HepG2 (cell line): ENCODE measurements around the gene CRYM. TPM values are rescaled to one million over a fixed set of nuclear protein-coding genes. Genes with fewer than 3 reads are reported as not detected.

ENCODE experiments used
- AHDC1 ChIP-seq: sonication (generic); formaldehyde crosslinking; IDR thresholded peaks from 2 replicates; pipeline ENCODE4 v1.5.1; 2020; ENCODE audit warnings: mild to moderate bottlenecking, missing genetic modification reagents, borderline replicate concordance
- FOXK1 ChIP-seq: sonication (generic); formaldehyde crosslinking; IDR thresholded peaks from 2 replicates; pipeline ENCODE4 v1.4.0; 2020; ENCODE audit warnings: low read depth, missing genetic modification reagents, borderline replicate concordance
- HBP1 ChIP-seq: IDR thresholded peaks from 2 replicates; pipeline ENCODE4 v1.6.1; 2016; ENCODE audit warnings: low read depth, control low read depth
- MNT ChIP-seq: fragments of 450-650 bp; IDR thresholded peaks from 2 replicates; pipeline ENCODE4 v1.6.1; 2016
- PAWR ChIP-seq: sonication (generic); formaldehyde crosslinking; IDR thresholded peaks from 2 replicates; pipeline ENCODE4 v1.4.0; 2020; ENCODE audit warnings: missing genetic modification reagents, mild to moderate bottlenecking, borderline replicate concordance
- SETDB1 ChIP-seq: sonication (generic); formaldehyde crosslinking; IDR thresholded peaks from 2 replicates; pipeline ENCODE4 v1.5.1; 2020; ENCODE audit warnings: missing genetic modification reagents, mild to moderate bottlenecking, borderline replicate concordance
- SMARCC2 ChIP-seq: fragments of 450-650 bp; IDR thresholded peaks from 2 replicates; pipeline ENCODE4 v1.6.1; 2017; ENCODE audit warnings: antibody characterized with exemption, mild to moderate bottlenecking
- USF2 ChIP-seq, 2 experiments: sonication (generic) in 1 of 2; formaldehyde crosslinking in 1 of 2; IDR thresholded peaks; 2 replicates each; pipeline versions ENCODE4 v1.5.1 to v1.6.1; 2011 to 2020; ENCODE audit warnings: borderline replicate concordance in 1 of 2, low read depth in 1 of 2, low read length in 1 of 2, mild to moderate bottlenecking in 1 of 2, missing genetic modification reagents in 1 of 2, moderate library complexity in 1 of 2
- ZBTB7B ChIP-seq: sonication (generic); formaldehyde crosslinking; IDR thresholded peaks from 2 replicates; pipeline ENCODE4 v1.4.0; 2020; ENCODE audit warnings: missing genetic modification reagents
- ZFX ChIP-seq: sonication (generic); formaldehyde crosslinking; IDR thresholded peaks from 2 replicates; pipeline ENCODE4 v1.4.0; 2020; ENCODE audit warnings: mild to moderate bottlenecking, low read depth, missing genetic modification reagents, moderate library complexity
- ZNF124 ChIP-seq: sonication (generic); formaldehyde crosslinking; IDR thresholded peaks from 2 replicates; pipeline ENCODE4 v1.4.0; 2020; ENCODE audit warnings: missing genetic modification reagents
- ZNF335 ChIP-seq: sonication (generic); formaldehyde crosslinking; IDR thresholded peaks from 2 replicates; pipeline ENCODE4 v1.4.0; 2020; ENCODE audit warnings: missing genetic modification reagents
- ZNF513 ChIP-seq: sonication (generic); formaldehyde crosslinking; conservative IDR thresholded peaks from 2 replicates; pipeline ENCODE4 v1.5.0; 2020; ENCODE audit warnings: missing genetic modification reagents
- ZNF674 ChIP-seq: sonication (generic); formaldehyde crosslinking; IDR thresholded peaks from 2 replicates; pipeline ENCODE4 v1.5.0; 2020; ENCODE audit warnings: low read depth, mild to moderate bottlenecking, missing genetic modification reagents
- ZNF768 ChIP-seq: sonication (generic); formaldehyde crosslinking; IDR thresholded peaks from 2 replicates; pipeline ENCODE4 v1.4.0; 2020; ENCODE audit warnings: missing genetic modification reagents
- ZNF788 ChIP-seq: sonication (generic); formaldehyde crosslinking; IDR thresholded peaks from 2 replicates; pipeline ENCODE4 v1.5.0; 2020; ENCODE audit warnings: mild to moderate bottlenecking, missing genetic modification reagents, borderline replicate concordance
- ZNF816 ChIP-seq: sonication (generic); formaldehyde crosslinking; IDR thresholded peaks from 2 replicates; pipeline ENCODE4 v1.8.0; 2022; ENCODE audit warnings: missing genetic modification reagents, mild to moderate bottlenecking, borderline replicate concordance
- polyA plus RNA-seq, 8 experiments: library from polyadenylated mRNA; depleted of rRNA in 3 of 8; stranded (reverse) in 7 of 8; unstranded in 1 of 8; fragments of >200 nt; fragmentation: Illumina TruSeq in 4 of 8; extraction: Trizol in 4 of 8; gene quantifications; 2 replicates each; pipeline versions ENCODE4 v1.2.1 to v1.2.3, GENCODE V29; 2011 to 2016; ENCODE audit warnings: low read depth in 4 of 8, missing spikeins in 1 of 8, mixed read lengths in 1 of 8; ENCODE audit not compliant: insufficient read depth in 1 of 8
- total RNA-seq, 5 experiments: library from RNA; depleted of rRNA; stranded (reverse); fragments of >200 nt; fragmentation: Illumina TruSeq; extraction: Trizol; gene quantifications; 2 replicates each; pipeline ENCODE4 v1.2.3, GENCODE V29; 2016; ENCODE audit warnings: low read depth in 1 of 5

The CRYM gene
- total and polyA plus RNA-seq, 2 of the 13 experiments (the other 11 are each of a cell fraction or from before 2014, with no cell fraction given), result 1.9 to 2.2 TPM

GRCh38 chr16:21264571-21265036 lies 13.5 kb downstream of the CRYM start (continued):
- TF ChIP-seq HBP1 (CRISPR knock-in tag) (no peak), ZNF816 (0 out of 2 replicates have a peak, but pooled peaks have one; percentile 12), ZNF513 (CRISPR knock-in tag) (no peak), ZNF768 (CRISPR knock-in tag) (no peak), PAWR (0 out of 2 replicates have a peak, but pooled peaks have one; percentile 57), SMARCC2 (no peak), USF2 (IDR thresholded peaks at IDR 0.05; ENCODE audit: low read depth, low read length) (no peak), USF2 (CRISPR knock-in tag; IDR thresholded peaks at IDR 0.05; ENCODE audit: borderline replicate concordance) (no peak), ZNF335 (CRISPR knock-in tag) (no peak), MNT (no peak), ZNF788 (peak; percentile 17; the same call in 1 of the 2 replicates), ZBTB7B (CRISPR knock-in tag) (no peak; the same call in 1 of the 2 replicates), SETDB1 (no peak), FOXK1 (CRISPR knock-in tag) (no peak), ZNF674 (CRISPR knock-in tag) (no peak), ZFX (CRISPR knock-in tag) (peak; percentile 22; the same call in 1 of the 2 replicates), ZNF124 (CRISPR knock-in tag) (no peak), AHDC1 (0 out of 2 replicates have a peak, but pooled peaks have one; percentile 16)
